Body of pancreas (tissue), 4 donors: ENCODE measurements around the gene STAC.

ENCODE experiments used
- POLR2A ChIP-seq, 3 donors: fragments of 450-650 bp; IDR thresholded peaks; one replicate each; pipeline ENCODE4 v1.6.1; 2016; ENCODE audit warnings: antibody characterized with exemption in 3 of 3, mild to moderate bottlenecking in 2 of 3
- TF ChIP-seq, protein P1 (sequence below), 7 experiments: fragments of 450-650 bp in 4 of 7; fragments of 200-600 bp in 3 of 7; sonication (generic) in 3 of 7; IDR thresholded peaks; one replicate each; pipeline ENCODE4 v1.5.1; 2016 to 2019; ENCODE audit warnings: antibody characterized with exemption in 7 of 7

DNA sequence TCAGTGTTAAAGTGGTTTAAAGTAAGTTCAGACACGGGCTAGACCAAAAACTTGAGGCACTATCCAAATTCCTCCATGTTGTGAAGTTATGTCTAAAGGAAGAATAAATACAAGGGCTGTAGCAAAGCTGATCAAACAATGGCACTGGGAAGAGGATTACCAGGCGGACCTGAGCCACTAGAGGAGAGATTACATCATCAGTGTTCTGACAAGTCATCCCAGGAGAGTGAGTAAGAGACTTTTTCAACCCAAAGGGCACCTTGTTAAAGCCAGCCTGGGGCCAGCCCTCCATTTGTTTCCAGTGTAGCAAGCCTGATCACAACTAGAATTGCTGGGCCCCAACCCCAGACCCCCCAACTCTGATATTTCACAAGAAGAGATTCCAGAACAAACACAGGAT, 217.1 kb downstream of the STAC start:
- TF ChIP-seq, protein P1, sequence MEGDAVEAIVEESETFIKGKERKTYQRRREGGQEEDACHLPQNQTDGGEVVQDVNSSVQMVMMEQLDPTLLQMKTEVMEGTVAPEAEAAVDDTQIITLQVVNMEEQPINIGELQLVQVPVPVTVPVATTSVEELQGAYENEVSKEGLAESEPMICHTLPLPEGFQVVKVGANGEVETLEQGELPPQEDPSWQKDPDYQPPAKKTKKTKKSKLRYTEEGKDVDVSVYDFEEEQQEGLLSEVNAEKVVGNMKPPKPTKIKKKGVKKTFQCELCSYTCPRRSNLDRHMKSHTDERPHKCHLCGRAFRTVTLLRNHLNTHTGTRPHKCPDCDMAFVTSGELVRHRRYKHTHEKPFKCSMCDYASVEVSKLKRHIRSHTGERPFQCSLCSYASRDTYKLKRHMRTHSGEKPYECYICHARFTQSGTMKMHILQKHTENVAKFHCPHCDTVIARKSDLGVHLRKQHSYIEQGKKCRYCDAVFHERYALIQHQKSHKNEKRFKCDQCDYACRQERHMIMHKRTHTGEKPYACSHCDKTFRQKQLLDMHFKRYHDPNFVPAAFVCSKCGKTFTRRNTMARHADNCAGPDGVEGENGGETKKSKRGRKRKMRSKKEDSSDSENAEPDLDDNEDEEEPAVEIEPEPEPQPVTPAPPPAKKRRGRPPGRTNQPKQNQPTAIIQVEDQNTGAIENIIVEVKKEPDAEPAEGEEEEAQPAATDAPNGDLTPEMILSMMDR (IDR thresholded peaks at IDR 0.05): no peak
- TF ChIP-seq POLR2A (IDR thresholded peaks at IDR 0.05): no peak
